ENCODE results near the gene DCLK1. TPM values are rescaled to one million over a fixed set of nuclear protein-coding genes. Genes with fewer than 3 reads are reported as not detected.

DCLK1 gene
- total RNA-seq, 1 donor from 2014 or later: 22.6 TPM

- Histone ChIP-seq H3K9me3 (peaks cover 0 to 6% of the 10 kb centered on the region in 2 donors), H3K36me3 (no peaks in the 10 kb centered on the region), H3K4me1 (no peaks in the 10 kb centered on the region), H3K27ac (no peak overlapping the region), H3K27me3 (no peaks in the 10 kb centered on the region), H3K4me3 (no peak overlapping the region)
- no peak for TF ChIP-seq CTCF (IDR thresholded peaks at IDR 0.05)
- DNase-seq (ENCODE audit: low spot score in 2 of 2): no peak
- intact Hi-C loops (cut with DNase I): no loop called here
These were observed 185.8 kb downstream of the DCLK1 start for GRCh38 chr13:35945368-35945767.

GRCh38 chr13:35941374-35941773, 189.8 kb downstream of the DCLK1 start:
- intact Hi-C loops (cut with DNase I): no loop called here
- H3K9me3 ChIP-seq: peaks cover 0 to 6% of the 10 kb centered on the region in 2 donors

GRCh38 chr13:35940734-35941133, 190.4 kb downstream of the DCLK1 start:
- DNase-seq (ENCODE audit: low spot score in 2 of 2): no peak
- no peak for TF ChIP-seq CTCF (IDR thresholded peaks at IDR 0.05)
- intact Hi-C loops (cut with DNase I): no loop called here
- Histone ChIP-seq H3K4me1 (no peaks in the 10 kb centered on the region), H3K4me3 (no peak overlapping the region), H3K36me3 (no peaks in the 10 kb centered on the region), H3K27me3 (no peaks in the 10 kb centered on the region), H3K27ac (no peak overlapping the region), H3K9me3 (peaks cover 0 to 6% of the 10 kb centered on the region in 2 donors)

More at GRCh38 chr13:35941374-35941773, 189.8 kb downstream of the DCLK1 start:
- no peaks in the 10 kb centered on the region for H3K4me1 ChIP-seq
- H3K27me3 ChIP-seq: no peaks in the 10 kb centered on the region
- H3K4me3 ChIP-seq: no peak overlapping the region
- no peak overlapping the region for H3K27ac ChIP-seq
- no peaks in the 10 kb centered on the region for H3K36me3 ChIP-seq
- no peak for TF ChIP-seq CTCF (IDR thresholded peaks at IDR 0.05)
- DNase-seq (ENCODE audit: low spot score in 2 of 2): no peak

- H3K4me1 ChIP-seq: no peaks in the 10 kb centered on the region
- TF ChIP-seq CTCF (IDR thresholded peaks at IDR 0.05): no peak
- H3K4me3 ChIP-seq: no peak overlapping the region
- H3K27ac ChIP-seq: no peak overlapping the region
- H3K27me3 ChIP-seq: no peaks in the 10 kb centered on the region
- no peaks in the 10 kb centered on the region for H3K36me3 ChIP-seq
- intact Hi-C loops (cut with DNase I): no loop called here
- no peak for DNase-seq (ENCODE audit: low spot score in 2 of 2)
- no peaks in the 10 kb centered on the region for H3K9me3 ChIP-seq
These were observed 194.8 kb downstream of the DCLK1 start for GRCh38 chr13:35936246-35936978.

GRCh38 chr13:35930665-35931631, 200.2 kb downstream of the DCLK1 start:
- TF ChIP-seq CTCF (IDR thresholded peaks at IDR 0.05): no peak
- intact Hi-C loops (cut with DNase I): no loop called here
- no peak for DNase-seq (ENCODE audit: low spot score in 2 of 2)
- Histone ChIP-seq H3K4me1 (no peaks in the 10 kb centered on the region), H3K27me3 (no peaks in the 10 kb centered on the region), H3K36me3 (no peaks in the 10 kb centered on the region), H3K9me3 (no peaks in the 10 kb centered on the region), H3K4me3 (no peak overlapping the region), H3K27ac (no peak overlapping the region)

All from ascending aorta (tissue), 2 donors.